ENCODE measurements around the gene ORMDL2.
"Not testable (repeated sequence)": the region's sequence is repeated elsewhere in the genome, so short reads cannot be mapped to it uniquely, and the experiment has no call there.

ORMDL2 gene

GRCh38 chr12:55828357-55828756, 10.5 kb downstream of the ORMDL2 start:
- no peak for DNase-seq (ENCODE audit: low read depth, low spot score)

GRCh38 chr12:55829967-55830600, 12.2 kb downstream of the ORMDL2 start:
- peak; percentile 52 for DNase-seq (ENCODE audit: low read depth, low spot score)

- DNase-seq (ENCODE audit: low read depth, low spot score) = peak; percentile 55
Observed at GRCh38 chr12:55830601-55831446, 13.0 kb downstream of the ORMDL2 start.

GRCh38 chr12:55831447-55831815, 13.6 kb downstream of the ORMDL2 start:
- peak; percentile 30 for DNase-seq (ENCODE audit: low read depth, low spot score)

- DNase-seq (ENCODE audit: low read depth, low spot score) = no peak
Observed at GRCh38 chr12:55833056-55833455, 15.2 kb downstream of the ORMDL2 start.

- not testable (repeated sequence) for DNase-seq (ENCODE audit: low read depth, low spot score)
Observed at GRCh38 chr12:55834400-55834799, 16.6 kb downstream of the ORMDL2 start.

- DNase-seq (ENCODE audit: low read depth, low spot score) = no peak
Observed at GRCh38 chr12:55838361-55838760, 20.5 kb downstream of the ORMDL2 start.

GRCh38 chr12:55839345-55840140, 21.7 kb downstream of the ORMDL2 start:
- no peak for DNase-seq (ENCODE audit: low read depth, low spot score)

GRCh38 chr12:55840581-55841351, 22.9 kb downstream of the ORMDL2 start:
- DNase-seq (ENCODE audit: low read depth, low spot score) = no peak

- DNase-seq (ENCODE audit: low read depth, low spot score) = peak; percentile 76
Observed at GRCh38 chr12:55842681-55843429, 25.0 kb downstream of the ORMDL2 start, which contains the start of gene MMP19. TSS of gene MMP19 (minus strand) at chr12:55842936. CDS start at chr12:55842830, 106 bp downstream.

- peak; percentile 13 for DNase-seq (ENCODE audit: low read depth, low spot score)
Observed at GRCh38 chr12:55843431-55843830, 25.6 kb downstream of the ORMDL2 start.

GRCh38 chr12:55844961-55845360, 27.1 kb downstream of the ORMDL2 start:
- no peak for DNase-seq (ENCODE audit: low read depth, low spot score)

- no peak for DNase-seq (ENCODE audit: low read depth, low spot score)
Observed at GRCh38 chr12:55845361-55845760, 27.5 kb downstream of the ORMDL2 start.

- no peak for DNase-seq (ENCODE audit: low read depth, low spot score)
Observed at GRCh38 chr12:55845785-55846496, 28.1 kb downstream of the ORMDL2 start.

- DNase-seq (ENCODE audit: low read depth, low spot score) = no peak
Observed at GRCh38 chr12:55847033-55847432, 29.2 kb downstream of the ORMDL2 start.

GRCh38 chr12:55847603-55848291, 29.9 kb downstream of the ORMDL2 start:
- peak; percentile 27 for DNase-seq (ENCODE audit: low read depth, low spot score)

- no peak for DNase-seq (ENCODE audit: low read depth, low spot score)
Observed at GRCh38 chr12:55849616-55850343, 31.9 kb downstream of the ORMDL2 start.

GRCh38 chr12:55850401-55850800, 32.6 kb downstream of the ORMDL2 start:
- DNase-seq (ENCODE audit: low read depth, low spot score) = no peak

- peak; percentile 26 for DNase-seq (ENCODE audit: low read depth, low spot score)
Observed at GRCh38 chr12:55850893-55851292, 33.1 kb downstream of the ORMDL2 start.
